Calu3 (cell line): ENCODE data around the gene YPEL3. TPM values are rescaled to one million over a fixed set of nuclear protein-coding genes. Genes with fewer than 3 reads are reported as not detected.

ENCODE experiments used
- BruUV-seq: library from RNA; stranded (reverse); fragments of 400-500 nt; replicated peaks from 2 replicates; lab custom pipeline; 2021; lab: Mats Ljungman, UMichigan
- CTCF ChIA-PET: fragments of 300-600 bp; sonication (Branson Sonifier 250); formaldehyde crosslinking; loops from one replicate; lab custom pipeline; 2022; ENCODE audit warnings: antibody characterized with exemption; lab: Charles Lee
- DNase-seq: peaks from one replicate; pipeline ENCODE4 v3.0.0; 2022
- H3K27ac Mint-ChIP-seq: one replicate; pipeline ENCODE4 v1.8.0; 2022; ENCODE audit warnings: mixed read lengths; ENCODE audit not compliant: unreplicated experiment
- H3K27me3 Mint-ChIP-seq: one replicate; pipeline ENCODE4 v1.8.0; 2022; ENCODE audit warnings: mixed read lengths; ENCODE audit not compliant: unreplicated experiment
- H3K36me3 Mint-ChIP-seq: one replicate; pipeline ENCODE4 v1.8.0; 2022; ENCODE audit warnings: mild to moderate bottlenecking, moderate library complexity, mixed read lengths; ENCODE audit not compliant: insufficient read depth, unreplicated experiment
- H3K4me1 Mint-ChIP-seq: one replicate; pipeline ENCODE4 v1.8.0; 2022; ENCODE audit warnings: mild to moderate bottlenecking, low read depth, mixed read lengths; ENCODE audit not compliant: unreplicated experiment
- H3K4me3 Mint-ChIP-seq: one replicate; pipeline ENCODE4 v1.8.0; 2022; ENCODE audit warnings: mild to moderate bottlenecking, low read depth, moderate library complexity, mixed read lengths; ENCODE audit not compliant: unreplicated experiment
- H3K9me3 Mint-ChIP-seq: one replicate; pipeline ENCODE4 v1.8.0; 2022; ENCODE audit warnings: low read depth, mixed read lengths; ENCODE audit not compliant: unreplicated experiment
- intact Hi-C: fragments of 100-400 bp; cut with micrococcal nuclease; formaldehyde crosslinking; loops from one replicate; pipeline ENCODE4 v1.10.0; 2022; ENCODE audit not compliant: unreplicated experiment
- total RNA-seq: library from RNA; stranded (reverse); gene quantifications from 2 replicates; pipeline ENCODE4 v1.2.3, GENCODE V29; 2022
- TF ChIP-seq, protein P1 (sequence below): fragments of 200-600 bp; IDR thresholded peaks from one replicate; pipeline ENCODE4 v1.8.0; 2022; ENCODE audit warnings: antibody characterized with exemption; ENCODE audit not compliant: unreplicated experiment

Gene YPEL3
- total RNA-seq, 1 experiment from 2014 or later: 21.1 TPM

- Mint-ChIP-seq H3K4me1 (peaks cover 31% of the 10 kb centered on the region), H3K27me3 (no peaks in the 10 kb centered on the region), H3K36me3 (peaks cover 36% of the 10 kb centered on the region), H3K9me3 (no peaks in the 10 kb centered on the region), H3K27ac (no peak overlapping the region), H3K4me3 (peak overlapping the region; percentile 45)
- no peak for DNase-seq
- intact Hi-C loops: no loop called here
- TF ChIP-seq, protein P1, sequence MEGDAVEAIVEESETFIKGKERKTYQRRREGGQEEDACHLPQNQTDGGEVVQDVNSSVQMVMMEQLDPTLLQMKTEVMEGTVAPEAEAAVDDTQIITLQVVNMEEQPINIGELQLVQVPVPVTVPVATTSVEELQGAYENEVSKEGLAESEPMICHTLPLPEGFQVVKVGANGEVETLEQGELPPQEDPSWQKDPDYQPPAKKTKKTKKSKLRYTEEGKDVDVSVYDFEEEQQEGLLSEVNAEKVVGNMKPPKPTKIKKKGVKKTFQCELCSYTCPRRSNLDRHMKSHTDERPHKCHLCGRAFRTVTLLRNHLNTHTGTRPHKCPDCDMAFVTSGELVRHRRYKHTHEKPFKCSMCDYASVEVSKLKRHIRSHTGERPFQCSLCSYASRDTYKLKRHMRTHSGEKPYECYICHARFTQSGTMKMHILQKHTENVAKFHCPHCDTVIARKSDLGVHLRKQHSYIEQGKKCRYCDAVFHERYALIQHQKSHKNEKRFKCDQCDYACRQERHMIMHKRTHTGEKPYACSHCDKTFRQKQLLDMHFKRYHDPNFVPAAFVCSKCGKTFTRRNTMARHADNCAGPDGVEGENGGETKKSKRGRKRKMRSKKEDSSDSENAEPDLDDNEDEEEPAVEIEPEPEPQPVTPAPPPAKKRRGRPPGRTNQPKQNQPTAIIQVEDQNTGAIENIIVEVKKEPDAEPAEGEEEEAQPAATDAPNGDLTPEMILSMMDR: no peak
- BruUV-seq: no TSS peak
- CTCF ChIA-PET: interaction anchor here (0.7 to 1.8 kb wide), 2 partner anchors 12 to 355 kb away, joined by 3 read pairs; no protein-coding TSS in a partner anchor
Measured at GRCh38 chr16:30051518-30051917, 44.5 kb downstream of the YPEL3 start.

DNA sequence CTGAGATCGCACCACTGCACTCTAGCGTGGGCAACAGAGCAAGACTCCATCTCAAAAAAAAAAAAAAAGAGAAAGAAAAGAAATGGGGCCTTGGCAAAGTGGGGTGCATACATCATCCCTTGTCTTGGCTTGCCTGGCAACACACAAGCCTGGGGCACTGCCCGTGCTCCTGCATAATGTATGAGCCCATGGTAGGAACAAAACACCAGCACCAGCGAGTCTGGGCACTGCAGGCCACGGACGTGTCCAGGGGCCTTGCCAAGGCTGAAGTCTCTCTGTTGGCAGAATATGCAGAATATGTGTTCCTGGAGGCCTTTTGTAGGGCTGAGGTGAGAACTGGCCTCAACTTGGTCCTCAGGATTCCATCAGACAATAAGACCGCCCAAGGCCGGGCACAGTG is 46.1 kb downstream of the YPEL3 start:
- Mint-ChIP-seq H3K36me3 (peaks cover 31% of the 10 kb centered on the region), H3K4me3 (no peak overlapping the region), H3K9me3 (no peaks in the 10 kb centered on the region), H3K27me3 (no peaks in the 10 kb centered on the region), H3K27ac (no peak overlapping the region), H3K4me1 (peaks cover 41% of the 10 kb centered on the region)
- DNase-seq: no peak
- intact Hi-C loops: no loop called here
- TF ChIP-seq, protein P1: no peak
- no TSS peak for BruUV-seq
- CTCF ChIA-PET: interaction anchor here (0.7 kb wide), 1 partner anchor 249 kb away, joined by 4 read pairs; no protein-coding TSS in a partner anchor

DNA sequence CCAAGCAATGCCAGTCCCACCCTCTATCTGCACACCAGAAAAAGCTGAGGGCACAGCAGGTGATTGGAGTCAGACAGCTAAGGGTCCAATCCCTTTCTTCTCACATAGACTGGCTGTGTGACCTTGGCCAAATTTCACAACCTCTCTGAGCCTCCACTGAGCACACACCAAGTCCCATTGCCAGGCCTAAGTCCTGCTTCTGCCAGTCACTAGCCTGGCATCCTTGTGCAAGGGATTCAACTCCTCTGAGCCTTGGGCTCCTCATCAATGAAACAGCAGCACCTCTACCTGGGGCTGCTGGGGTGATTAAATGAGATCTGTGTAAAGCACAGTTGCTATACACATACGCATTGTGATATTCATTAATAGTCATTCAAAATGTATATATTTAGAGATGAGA is 49.4 kb downstream of the YPEL3 start:
- H3K4me3 Mint-ChIP-seq: no peak overlapping the region
- H3K36me3 Mint-ChIP-seq: peaks cover 4% of the 10 kb centered on the region
- H3K9me3 Mint-ChIP-seq: no peaks in the 10 kb centered on the region
- CTCF ChIA-PET: no interaction called here
- H3K4me1 Mint-ChIP-seq: peaks cover 21% of the 10 kb centered on the region
- TF ChIP-seq, protein P1: no peak
- no peak for DNase-seq
- no peaks in the 10 kb centered on the region for H3K27me3 Mint-ChIP-seq
- intact Hi-C loops: no loop called here
- no TSS peak for BruUV-seq
- H3K27ac Mint-ChIP-seq: no peak overlapping the region

DNA sequence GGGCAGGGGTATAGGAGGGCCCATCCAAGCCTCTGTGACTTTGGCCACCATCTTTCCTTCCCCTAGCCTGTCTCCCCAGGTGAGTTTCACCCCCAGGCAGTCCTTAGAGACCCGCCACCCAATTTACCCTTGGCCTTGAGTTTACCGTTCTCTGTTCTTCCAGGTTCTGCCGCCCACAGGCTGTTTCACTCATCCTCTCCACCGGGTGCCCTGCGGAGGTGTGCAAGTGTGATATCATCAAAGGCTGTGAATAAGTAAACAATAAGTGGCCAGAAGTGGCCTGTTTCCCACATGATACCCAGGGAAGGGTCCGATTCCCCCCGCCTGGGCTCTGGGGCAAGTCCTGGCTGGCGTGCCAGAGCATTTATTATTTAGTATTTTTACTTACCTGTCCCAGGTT is 49.8 kb downstream of the YPEL3 start:
- H3K4me1 Mint-ChIP-seq: peaks cover 17% of the 10 kb centered on the region
- H3K27ac Mint-ChIP-seq: no peak overlapping the region
- no peaks in the 10 kb centered on the region for H3K27me3 Mint-ChIP-seq
- no peaks in the 10 kb centered on the region for H3K9me3 Mint-ChIP-seq
- intact Hi-C loops: no loop called here
- DNase-seq: no peak
- H3K36me3 Mint-ChIP-seq: peaks cover under 1% of the 10 kb centered on the region
- CTCF ChIA-PET: no interaction called here
- TF ChIP-seq, protein P1: no peak
- H3K4me3 Mint-ChIP-seq: no peak overlapping the region
- BruUV-seq: no TSS peak

Other genes starting within 250 kb of the YPEL3 start
- 62.7 and 64.1 TPM in 2 replicates for gene CDIPT, start 233.0 kb downstream of the YPEL3 start, total RNA-seq
- gene SEZ6L2, start 196.7 kb downstream of the YPEL3 start, total RNA-seq: 68.9 and 92.1 TPM in 2 replicates
- gene ASPHD1, start 195.7 kb downstream of the YPEL3 start, total RNA-seq: 54.1 and 64.1 TPM in 2 replicates
- gene KCTD13, start 170.0 kb downstream of the YPEL3 start, total RNA-seq: 52.8 and 55.8 TPM in 2 replicates
- gene TMEM219, start 134.1 kb downstream of the YPEL3 start, total RNA-seq: 91.1 and 92.1 TPM in 2 replicates
- 75.9 and 76.2 TPM in 2 replicates for gene TAOK2, start 122.3 kb downstream of the YPEL3 start, total RNA-seq
- gene HIRIP3, start 100.6 kb downstream of the YPEL3 start, total RNA-seq: 26.3 and 28.5 TPM in 2 replicates
- 107 TPM in 2 replicates for gene INO80E, start 100.0 kb downstream of the YPEL3 start, total RNA-seq
- 18.0 and 19.9 TPM in 2 replicates for gene DOC2A, start 85.2 kb downstream of the YPEL3 start, total RNA-seq
- gene C16orf92, start 73.0 kb downstream of the YPEL3 start, total RNA-seq: not detected in 2 replicates
- gene TLCD3B, start 64.9 kb downstream of the YPEL3 start, total RNA-seq: 0.90 and 1.5 TPM in 2 replicates
- gene ALDOA, start 30.5 kb downstream of the YPEL3 start, total RNA-seq: 1,549 and 1,562 TPM in 2 replicates
- 184 and 187 TPM in 2 replicates for gene PPP4C, start 20.2 kb downstream of the YPEL3 start, total RNA-seq
- 3.6 and 4.7 TPM in 2 replicates for gene TBX6, start 4.3 kb downstream of the YPEL3 start, total RNA-seq
- 7.8 and 9.4 TPM in 2 replicates for gene GDPD3, start 17.3 kb upstream of the YPEL3 start, total RNA-seq
- 69.9 and 82.1 TPM in 2 replicates for gene MAPK3, start 27.0 kb upstream of the YPEL3 start, total RNA-seq
- gene CORO1A, start 87.4 kb upstream of the YPEL3 start, total RNA-seq: 11.1 and 12.9 TPM in 2 replicates
- 166 and 171 TPM in 2 replicates for gene BOLA2B, start 97.5 kb upstream of the YPEL3 start, total RNA-seq
- gene SLX1A, start 97.7 kb upstream of the YPEL3 start, total RNA-seq: 45.0 and 71.1 TPM in 2 replicates
- 39.5 and 46.4 TPM in 2 replicates for gene SULT1A3, start 103.0 kb upstream of the YPEL3 start, total RNA-seq
- 18.5 and 20.5 TPM in 2 replicates for gene NPIPB13, start 152.3 kb upstream of the YPEL3 start, total RNA-seq